ENCODE results near the gene BAZ2B.
"Not testable (repeated sequence)": the region's sequence is repeated elsewhere in the genome, so short reads cannot be mapped to it uniquely, and the experiment has no call there.

Gene BAZ2B

DNA sequence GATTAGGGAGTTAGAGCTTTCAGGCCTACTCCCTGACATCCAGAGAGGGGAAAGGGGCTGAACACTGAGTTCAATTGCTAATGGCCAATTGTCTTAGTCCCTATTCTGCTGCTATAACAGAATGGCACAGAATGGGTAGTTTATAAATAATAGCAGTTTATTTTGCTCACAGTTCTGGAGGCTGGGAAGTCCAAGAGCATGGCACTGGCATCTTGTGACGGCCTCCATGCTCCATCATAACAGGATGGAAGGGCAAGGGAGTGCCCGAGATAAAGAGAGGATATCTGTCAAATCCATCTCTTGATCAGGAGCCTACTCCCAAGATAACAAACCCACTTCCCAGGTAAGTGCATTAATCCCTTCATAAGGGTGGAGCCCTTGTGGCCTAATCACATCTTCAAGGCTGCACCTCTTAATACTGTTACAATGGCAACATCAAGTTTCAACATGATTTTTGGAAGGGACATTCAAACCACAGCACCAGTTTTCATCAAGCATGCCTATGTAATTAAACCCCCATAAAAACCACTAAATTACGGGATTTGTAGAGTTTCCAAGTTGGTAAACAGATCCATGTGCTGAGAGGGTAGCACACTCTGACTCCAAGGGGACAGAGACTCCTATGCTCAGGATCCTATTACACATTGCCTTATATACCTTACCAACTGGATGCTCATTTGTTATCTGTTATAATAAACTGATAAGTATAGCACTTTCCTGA, 44.6 kb downstream of the BAZ2B start:
- no peak for DNase-seq

DNA sequence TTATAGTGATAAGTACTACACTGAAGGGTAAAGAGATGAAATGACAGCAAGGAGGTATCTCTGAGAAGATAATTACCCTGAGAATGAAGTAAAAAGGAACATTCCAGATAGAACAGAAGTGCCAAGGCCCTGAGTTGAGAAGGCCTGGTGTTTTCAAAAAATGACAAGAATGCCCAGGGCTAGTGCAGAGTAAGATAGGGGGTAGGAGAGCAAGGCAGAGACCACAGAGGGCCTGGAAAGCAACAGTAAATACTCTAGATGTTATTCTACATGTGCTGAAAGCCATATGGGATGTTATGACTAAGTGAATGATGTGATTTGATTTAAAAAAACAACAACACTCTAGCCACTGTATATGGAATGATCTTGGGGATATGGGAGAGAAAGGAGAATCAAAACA, 52.3 kb downstream of the BAZ2B start:
- DNase-seq, result no peak

DNA sequence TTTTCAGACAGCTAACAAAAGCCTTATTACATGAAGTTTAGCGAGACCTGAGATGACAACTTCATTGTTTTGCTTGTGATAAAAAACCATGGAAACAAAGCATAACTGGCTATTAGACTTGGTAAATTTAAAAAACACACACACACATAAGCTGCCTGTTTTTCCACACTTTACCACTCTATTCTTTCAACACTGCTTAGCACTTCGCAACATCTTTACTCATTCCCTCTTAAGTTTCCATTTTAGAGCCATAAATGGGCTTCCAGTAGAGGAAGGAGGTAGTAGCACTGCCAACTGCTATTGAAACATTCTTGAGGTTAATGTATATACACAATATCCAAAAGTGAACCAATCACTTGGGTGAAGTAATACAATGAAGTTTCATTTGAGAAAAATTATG, 54.1 kb downstream of the BAZ2B start:
- no peak for DNase-seq

DNA sequence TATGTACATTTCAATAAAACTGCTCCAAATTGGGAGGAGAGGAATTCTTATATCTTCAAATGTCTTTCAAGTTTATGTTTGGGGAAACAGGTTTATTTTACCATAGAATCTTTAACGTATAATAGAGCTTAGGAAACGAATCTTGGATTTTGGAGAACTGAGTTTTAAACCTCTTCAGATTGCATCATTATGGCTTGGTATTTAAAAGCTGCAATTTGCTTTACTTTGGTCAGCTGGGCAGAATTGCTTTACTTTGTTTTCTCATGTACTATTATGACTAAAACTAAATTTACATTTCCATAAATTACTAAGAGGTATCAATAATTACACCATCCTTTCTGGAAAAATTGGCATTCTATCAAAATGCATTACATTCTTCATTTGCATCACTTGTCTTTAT, 54.6 kb downstream of the BAZ2B start:
- no peak for DNase-seq

DNA sequence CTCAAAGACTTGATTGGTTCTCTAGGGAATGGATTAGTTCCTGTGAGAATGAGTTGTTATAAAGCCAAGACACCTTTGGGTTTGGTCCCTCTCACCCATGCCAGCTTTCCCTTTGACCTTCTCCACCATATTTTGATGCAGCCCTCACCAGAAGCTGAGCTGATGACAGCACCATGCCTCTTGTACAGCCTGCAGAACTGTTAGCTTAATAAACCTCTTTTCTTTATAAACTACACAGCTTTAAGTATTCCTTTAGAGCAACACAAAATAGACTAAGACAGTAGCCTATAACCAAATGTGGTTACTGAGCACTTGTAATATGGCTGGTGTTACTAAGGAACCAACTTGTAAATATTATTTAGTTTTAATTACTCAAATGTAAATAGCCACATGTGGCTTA, 55.1 kb downstream of the BAZ2B start:
- DNase-seq, result no peak

DNA sequence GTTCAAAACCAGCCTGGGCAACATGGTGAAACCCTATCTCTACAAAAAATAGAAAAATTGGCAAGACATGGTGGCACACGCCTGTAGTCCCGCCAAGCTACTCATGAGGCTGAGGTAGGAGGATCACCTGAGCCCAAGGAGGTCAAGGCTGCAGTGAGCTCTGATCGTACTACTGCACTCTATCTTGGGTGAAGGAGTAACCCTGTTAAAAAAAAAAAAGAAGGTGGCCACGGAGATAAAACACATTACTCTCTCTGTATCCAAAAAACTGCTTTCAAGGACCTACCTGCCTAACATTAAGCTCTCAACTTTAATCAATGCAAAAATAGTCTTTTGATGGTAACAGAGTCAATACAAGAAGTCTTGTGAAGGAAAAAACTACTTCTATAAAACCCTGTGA, 57.3 kb downstream of the BAZ2B start:
- DNase-seq, result no peak

DNA sequence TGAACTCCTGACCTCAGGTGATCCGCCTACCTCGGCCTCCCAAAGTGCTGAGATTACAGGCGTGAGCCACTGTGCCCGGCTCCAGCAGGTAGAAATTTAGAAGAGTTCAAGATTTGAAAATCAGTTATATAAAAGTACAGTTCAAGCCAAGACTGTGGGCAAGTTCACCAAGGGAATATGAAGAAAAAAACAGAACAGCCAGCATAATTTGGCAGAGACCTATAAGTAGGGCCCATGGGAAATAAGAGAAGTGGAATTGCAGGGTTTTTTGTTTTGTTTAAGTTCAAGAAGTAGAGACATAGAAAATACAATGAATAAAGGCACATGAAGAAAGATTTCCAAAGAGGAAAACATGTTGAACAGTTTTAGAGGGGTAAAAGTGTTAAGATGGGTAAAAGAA, 57.9 kb downstream of the BAZ2B start:
- no peak for DNase-seq

DNA sequence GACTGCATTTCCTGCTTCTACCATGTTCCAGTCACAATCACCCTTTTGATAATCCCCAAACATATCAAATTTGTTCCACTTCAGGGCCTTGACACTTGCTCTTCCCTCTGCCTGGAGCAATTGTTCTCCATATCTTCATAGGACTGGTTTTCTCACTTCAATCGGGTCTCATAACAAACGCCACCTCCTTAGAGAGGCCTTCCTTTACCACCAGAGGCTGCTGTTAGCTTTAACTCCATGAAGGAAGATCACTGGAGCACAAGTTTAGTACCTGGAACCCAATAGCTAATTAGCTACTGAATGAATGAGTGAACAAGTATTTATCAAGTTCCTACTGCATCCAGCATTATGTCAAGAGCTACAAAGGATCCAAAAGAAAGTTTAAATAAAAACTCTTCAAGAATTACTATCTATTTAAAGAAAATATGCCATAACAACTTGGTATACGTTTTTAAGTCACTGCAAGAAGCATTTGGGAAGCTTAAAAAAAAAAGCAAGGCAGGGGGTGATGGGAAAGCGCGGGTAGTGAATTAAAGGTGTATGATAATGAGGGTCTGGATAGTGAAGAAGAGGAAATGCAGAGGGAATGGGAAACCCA, 58.8 kb downstream of the BAZ2B start:
- no peak for DNase-seq

DNA sequence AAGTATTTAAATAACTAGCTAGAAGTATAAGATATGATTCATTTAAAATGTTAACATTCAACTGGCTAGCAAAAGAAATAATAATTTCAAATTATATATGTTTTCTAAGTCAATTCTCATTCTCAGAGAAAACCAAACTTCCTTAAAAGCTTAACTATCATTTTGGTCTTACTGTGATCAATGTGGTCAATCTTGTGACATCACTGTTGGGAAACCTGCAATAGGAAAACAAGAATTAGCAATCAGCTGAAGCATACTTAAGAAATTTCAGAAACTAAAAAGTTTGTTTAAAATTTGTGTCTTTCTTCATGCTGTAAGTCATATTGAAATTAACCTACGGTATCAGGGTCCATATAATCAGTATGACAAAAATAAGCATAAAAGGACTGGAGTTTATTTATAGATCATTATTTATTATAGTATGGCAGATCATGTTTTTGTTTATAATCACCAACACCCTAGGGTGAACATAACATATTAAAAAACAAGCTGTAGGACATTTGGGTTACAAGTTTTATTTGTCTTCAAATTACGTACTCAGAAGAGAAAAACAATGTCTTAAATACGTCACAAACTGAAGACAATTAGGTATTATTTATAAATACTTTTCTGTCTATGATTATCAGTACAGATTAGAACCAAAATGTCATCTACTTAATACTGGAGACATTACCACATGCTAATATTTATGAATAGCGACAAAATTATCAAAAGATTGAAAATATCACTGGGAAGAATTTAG, 60.5 kb downstream of the BAZ2B start:
- no peak for DNase-seq

DNA sequence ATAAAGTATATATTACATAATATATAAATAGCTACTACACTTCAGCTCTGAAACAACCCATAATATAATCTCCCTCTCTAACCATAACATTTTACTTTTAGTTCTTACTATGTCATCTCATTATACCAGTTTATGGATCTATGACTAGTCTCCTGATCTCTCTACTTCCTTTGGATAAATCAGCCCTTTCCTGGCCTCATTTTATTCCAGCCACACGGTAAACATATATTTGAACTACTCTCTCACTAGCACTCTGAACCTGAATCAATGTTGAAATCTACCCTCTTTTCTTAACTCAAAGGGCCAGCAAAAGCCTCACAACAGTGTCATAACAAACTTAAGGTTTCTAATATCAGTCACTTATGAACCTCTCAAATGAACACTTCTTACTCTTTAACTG, 62.6 kb downstream of the BAZ2B start:
- DNase-seq, result no peak

DNA sequence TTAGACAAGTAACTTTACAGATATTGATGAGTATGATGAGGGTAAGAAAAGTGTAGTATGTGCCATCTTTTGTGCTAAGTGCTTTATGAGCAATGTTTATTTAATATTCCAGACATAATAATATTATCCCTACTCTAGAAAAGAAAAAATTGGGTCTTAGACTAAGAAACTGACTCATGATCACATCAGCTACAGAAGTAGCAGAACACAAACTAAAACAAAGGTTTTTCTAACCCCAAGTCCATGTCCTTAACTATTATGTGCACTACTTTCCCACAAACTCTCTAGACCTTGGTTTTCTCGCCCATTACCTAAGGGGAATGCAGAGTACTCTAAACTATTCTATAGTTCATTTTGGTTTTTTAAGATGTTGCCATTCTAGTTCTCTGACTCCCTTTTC, 64.5 kb downstream of the BAZ2B start:
- DNase-seq, result no peak

DNA sequence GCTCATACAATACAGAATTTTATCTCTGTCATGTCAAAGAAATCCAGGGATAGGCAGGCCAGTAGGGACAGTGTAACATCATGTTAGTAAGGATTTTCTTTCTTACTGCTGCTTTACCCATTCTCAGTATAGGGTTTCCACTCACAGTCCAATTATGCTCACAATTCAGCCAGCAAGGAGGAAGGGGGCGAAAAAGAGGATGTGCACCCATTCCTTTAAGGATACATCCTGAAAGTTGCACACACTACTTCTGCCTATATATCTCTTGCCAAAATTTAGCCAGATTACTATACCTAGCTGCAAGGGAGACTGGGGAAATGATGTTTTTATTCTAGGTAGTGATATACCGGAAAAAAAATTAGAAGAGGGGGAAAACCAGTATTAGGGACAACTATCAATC, 66.1 kb downstream of the BAZ2B start:
- no peak for DNase-seq

DNA sequence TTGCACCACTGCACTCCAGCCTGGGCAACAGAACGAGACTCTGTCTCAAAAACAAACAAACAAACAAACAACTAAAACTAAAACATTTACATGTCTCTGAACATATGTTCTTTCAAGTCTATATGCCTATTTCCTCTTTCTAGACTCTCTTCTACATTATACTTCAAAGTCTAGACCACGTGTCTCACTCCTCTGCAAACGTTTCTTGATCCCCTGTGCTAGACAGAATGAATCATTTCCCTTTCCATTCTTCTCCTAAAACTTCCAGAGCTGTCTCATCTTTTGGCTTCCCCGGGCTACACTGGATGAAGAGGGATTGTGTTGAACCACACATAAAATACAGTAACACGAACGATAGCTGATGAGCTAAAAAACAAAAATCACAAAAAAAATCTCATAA, 67.1 kb downstream of the BAZ2B start:
- DNase-seq, result no peak

DNA sequence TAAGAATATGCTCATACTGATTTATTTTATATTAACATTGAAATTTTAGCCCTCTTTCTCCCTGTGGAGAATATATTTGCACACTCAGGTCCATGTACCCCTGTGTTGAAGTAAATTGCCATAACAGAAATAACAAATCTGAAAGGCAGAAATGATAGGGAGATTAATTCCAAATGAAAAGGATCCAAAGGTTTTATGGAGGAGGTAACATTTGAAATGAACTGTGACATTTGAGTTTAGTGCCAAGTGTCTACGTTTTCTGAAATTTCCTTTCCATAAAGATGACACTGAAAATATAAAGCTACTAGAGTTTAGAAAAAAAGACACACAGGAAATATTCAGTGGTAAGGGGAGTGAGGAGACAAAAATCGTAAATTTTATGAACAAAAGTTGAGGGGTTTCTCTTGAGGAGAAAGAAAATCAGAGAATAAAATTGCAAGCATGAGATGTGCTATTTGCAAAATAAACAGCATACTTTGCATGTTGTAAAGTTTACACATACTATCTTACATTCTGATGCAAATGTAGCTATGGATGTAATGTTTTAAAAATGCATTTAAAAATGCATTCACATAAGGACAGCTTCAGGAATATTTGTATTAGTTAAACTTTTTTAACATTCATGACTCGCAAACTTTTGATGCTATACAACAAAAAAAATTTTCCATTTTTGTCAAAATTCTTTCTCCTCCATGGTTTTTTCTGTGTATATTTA, 69.5 kb downstream of the BAZ2B start:
- no peak for DNase-seq

DNA sequence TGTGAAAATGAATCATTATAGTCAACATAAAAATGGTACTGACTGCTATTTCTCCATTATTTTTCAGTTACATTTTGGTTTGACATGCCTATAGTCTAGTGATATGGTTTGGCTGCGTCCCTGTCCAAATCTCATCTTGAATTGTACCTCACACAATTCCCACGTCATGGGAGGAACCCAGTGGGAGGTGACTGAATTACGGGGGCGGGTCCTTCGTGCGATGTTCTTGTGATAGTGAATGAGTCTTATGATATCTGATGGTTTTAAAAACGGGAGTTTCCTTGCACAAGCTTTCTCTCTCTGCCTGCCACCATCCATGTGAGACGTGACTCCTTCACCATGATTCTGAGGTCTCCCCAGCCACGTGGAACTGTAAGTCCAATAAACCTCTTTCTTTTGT, 70.3 kb downstream of the BAZ2B start:
- DNase-seq, result no peak

DNA sequence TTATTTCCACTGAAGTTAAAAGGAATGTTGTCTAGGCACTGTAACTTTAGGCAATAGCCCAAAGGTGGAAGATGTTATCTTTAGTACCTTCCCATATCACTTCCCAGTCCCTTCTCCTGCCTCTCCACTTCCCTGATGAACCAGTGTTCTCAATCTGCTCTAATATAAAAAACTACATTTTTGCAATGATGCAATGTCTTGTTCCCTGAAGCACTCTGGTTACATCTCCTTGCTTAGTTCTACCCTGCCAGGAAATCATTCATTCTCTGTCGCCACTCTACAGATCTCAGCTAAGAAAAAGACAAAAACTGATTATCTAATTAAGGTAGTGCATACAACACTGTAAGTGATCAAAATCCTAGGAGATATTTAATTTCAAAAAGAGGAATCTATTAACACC, 71.3 kb downstream of the BAZ2B start:
- no peak for DNase-seq

DNA sequence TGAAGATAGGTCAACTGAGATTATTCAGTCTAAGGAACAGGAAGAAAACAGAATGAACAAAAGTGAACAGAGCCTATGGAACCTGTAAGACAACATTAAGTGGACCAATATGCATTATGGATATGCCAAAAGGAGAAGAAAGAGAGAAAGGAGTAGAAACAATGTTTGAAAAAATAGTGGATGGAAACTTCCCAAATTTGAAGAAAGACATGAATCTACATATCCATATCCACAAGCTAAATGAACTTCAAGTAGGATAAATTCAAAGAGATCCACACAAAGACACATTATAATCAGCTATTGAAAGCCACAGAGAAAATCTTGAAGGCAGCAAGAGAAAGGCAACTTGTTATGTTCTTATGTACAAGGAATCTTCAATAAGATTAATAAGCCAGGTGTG, 74.2 kb downstream of the BAZ2B start:
- DNase-seq, result no peak

DNA sequence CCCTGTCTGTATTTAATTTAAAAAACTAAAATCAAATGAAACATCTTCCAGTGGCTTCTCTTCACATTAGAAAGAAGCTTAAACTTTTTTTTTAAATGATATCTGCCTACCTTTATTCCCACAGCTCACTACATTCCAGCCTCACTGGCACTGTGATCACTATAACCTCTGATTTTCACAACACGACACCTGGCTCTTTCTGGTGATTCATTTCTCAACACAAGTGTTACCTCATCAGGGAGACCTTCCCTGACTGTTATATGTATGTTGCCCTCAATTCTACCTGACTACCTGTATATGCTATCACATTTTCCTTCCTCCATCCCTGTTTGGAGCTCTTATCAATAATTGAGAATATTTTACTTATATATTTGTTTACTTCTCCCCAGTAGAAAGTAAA, 76.6 kb downstream of the BAZ2B start:
- no peak for DNase-seq

DNA sequence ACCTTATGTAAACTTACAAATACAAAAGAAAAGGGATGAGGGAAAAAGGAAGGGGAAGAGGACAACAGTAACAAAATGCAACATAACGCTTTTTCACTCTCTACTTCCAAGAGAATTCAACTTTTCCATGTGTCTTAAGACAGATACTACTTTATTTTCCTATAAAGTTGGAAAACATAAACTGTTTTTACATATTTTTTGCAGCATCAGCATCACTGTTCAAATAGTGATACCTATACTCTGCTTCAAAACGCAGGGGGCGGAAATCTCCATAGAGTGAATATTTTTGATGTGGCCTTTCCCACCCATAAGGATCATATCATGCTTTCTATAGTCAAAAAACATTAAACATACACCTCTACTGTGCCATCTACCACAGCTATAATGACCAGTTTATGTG, 77.5 kb downstream of the BAZ2B start:
- DNase-seq, result no peak

DNA sequence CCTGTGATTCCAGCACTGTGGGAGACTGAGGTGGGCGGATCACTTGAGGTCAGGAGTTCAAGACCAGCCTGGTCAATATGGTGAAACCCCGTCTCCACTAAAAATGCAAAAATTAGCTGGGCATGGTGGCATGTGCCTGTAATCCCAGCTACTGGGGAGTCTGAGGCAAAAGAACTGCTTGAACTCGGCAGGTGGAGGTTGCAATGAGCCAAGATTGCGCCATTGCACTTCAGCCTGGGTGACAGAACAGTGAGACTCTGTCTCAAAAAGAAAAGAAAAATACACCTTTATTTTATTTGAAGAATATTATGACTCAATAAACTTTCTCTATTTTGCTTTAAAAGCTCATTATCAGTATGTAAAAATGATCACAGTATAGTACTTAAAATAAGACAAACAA, 81.1 kb downstream of the BAZ2B start:
- DNase-seq, result not testable (repeated sequence)

DNA sequence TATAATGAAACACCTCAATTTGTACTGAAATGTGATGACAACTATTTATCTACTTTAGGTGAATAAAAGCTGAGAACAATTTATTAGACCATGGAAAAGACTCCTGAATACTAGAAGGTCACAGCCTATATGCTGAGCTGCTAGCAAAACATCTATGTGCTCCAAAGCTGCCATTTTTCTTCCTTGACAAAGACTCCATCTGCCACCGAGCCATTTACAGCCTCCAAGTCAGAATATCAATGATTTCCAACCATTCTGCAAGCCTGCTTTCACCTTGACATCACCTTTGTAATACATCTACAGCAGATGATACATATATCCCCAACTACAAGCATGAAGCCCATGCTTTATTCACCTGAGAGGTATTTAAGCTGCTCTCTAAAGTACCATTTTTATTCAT, 84.9 kb downstream of the BAZ2B start:
- no peak for DNase-seq

DNA sequence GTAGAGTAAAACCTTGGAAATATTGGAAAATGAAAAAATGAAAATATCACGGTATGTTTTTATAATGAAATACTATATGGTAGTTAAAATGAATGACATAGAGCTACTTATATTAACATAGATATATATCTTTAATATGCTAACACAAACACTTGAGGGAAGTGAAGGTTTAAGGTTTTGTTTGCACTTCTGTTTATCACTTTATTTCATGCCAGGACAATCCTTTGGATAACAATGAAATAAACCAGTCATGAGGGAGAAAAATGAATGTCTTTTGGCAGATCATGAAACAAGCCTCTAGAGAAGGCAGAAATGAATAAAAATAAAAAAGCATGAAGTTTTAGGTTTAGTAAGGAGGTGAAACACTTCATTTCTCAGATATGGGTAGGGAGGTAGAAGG, 89.9 kb downstream of the BAZ2B start:
- DNase-seq, result no peak

DNA sequence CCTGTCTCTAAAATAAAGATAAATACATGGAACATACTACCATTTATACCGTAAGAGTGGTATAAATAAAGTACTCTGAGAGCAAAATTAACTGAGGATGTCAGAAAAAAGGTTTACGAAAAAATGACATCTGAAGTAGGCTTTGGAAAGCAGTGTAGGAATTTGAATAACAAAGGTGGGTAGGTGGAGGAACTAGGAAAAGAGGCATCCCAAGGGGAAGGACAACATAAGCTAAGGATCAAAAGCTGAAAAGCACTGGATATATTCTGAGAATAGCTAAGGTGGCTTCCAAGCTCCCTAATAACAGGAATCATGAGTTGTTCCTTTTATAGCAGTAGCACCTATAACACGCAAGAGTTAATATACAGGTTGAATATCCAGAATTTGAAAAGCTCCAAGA, 91.3 kb downstream of the BAZ2B start:
- no peak for DNase-seq

DNA sequence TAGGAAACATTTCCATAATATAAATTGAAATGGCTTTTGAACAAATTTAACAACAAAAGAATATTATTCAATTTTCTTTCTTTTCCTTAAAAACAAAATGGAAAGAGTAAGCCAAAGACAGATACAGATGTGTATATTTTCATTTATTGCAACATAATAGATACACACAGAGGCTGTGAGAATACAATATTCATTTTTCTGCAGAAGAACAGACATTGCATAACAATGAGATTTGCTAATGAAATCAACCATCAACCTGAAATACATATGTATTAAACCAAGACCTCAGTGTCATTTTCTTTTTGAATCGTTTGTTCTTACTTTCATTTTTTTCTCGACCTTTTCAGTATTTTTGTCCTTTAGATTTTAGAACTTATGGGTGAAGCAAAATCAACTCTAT, 95.1 kb downstream of the BAZ2B start:
- no peak for DNase-seq

Measured in activated CD4-positive, alpha-beta T cell treated with anti-CD3 and anti-CD28 coated beads, Interleukin-10, Interleukin-2, amounts not matched to agents 100 ng/mL and 50 ng/mL, durations not matched to agents 16 hours and 8 hours (primary cell).